NCI-H69 (cell line): ENCODE data around the gene MED27.
"Not testable (repeated sequence)": the region's sequence is repeated elsewhere in the genome, so short reads cannot be mapped to it uniquely, and the experiment has no call there.

Source experiments
- DNase-seq: peaks from one replicate; lab custom pipeline; 2025; lab: John Stamatoyannopoulos, UW

MED27 gene

DNA sequence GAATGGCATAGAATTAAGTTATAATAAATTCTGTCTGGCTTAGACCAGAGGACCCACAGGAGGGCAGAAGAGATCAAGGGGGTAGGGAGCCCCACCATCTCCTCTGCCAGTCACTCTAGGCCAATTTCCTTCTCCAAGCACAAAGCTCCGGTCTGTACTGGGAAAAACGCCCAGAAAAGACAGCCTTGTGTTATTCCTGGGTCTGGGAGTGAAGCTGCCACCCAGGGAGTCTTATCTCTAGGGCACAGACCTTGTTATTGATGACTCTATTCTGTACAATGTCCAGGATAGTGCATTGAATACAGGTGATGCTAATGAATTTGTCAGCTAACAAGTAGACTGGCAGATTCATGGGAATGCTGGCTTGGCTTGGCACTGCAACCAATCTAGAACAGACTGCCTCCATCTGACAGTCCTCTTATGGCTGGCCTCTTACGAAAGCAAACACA, 60.7 kb downstream of the MED27 start:
- DNase-seq, result peak; percentile 52

DNA sequence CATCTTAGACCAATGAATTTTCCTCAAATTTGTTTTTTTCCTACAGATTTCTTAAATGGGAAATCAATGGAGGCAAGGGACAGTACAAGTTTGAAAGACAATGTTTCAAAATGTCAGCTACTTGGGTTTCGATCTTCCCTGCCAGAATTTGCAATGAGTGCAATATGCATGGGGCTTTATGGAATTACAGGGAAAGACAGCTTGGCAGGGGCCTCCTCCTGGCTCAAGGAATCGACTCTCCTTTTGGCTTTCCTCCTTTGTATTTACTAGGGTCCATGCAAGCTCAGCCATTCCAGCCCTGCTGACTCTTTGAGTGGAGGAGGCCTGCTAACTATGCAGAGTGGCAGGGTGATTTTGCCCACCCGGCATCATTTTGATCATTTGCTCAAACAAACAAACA, 63.2 kb downstream of the MED27 start:
- DNase-seq, result no peak

DNA sequence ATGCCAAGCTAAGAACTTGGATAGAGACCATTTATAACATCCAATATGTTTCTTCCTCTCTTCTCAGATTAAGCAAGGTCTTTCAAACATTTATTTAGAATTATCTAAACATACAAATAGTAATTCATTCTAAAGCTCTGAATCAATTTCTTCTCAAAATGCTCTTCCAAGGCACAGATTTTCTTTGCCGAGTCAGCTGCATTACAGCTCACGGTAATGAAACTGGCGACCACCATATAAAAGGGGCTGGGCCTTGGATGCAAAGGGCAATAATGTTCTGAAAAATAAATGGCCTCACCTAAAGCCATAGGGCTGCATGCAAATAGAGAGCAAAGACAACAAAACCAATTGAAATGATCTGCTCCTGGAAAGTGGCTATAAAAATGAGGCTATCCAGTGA, 63.8 kb downstream of the MED27 start:
- no peak for DNase-seq

DNA sequence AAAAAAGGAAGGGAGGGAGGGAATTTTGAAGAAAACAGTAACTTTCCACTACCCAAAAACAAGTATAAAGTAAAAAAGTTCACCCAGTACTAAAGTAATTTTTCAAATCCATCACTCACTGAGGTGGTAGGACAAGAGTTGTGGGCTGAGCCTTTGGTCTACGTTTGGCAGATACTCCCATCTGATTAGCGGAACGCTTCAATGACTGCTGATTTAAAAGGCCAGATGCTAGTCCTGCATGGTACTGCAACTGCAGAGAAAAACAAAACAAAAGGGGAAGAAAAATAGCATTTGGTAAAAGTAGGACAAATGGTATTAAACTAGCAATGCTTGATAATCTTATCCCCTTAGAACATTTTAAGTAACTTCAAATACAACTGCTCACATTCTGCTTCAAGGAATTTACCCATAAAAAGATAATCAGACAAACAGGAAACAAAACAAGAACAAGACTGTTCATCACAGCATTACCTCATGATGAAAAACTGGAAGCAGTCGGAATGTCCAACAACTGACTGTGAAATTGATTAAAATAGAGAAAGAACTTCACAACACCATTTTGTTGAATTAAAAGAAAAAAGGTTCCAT, 65.4 kb downstream of the MED27 start:
- peak; percentile 29 for DNase-seq

DNA sequence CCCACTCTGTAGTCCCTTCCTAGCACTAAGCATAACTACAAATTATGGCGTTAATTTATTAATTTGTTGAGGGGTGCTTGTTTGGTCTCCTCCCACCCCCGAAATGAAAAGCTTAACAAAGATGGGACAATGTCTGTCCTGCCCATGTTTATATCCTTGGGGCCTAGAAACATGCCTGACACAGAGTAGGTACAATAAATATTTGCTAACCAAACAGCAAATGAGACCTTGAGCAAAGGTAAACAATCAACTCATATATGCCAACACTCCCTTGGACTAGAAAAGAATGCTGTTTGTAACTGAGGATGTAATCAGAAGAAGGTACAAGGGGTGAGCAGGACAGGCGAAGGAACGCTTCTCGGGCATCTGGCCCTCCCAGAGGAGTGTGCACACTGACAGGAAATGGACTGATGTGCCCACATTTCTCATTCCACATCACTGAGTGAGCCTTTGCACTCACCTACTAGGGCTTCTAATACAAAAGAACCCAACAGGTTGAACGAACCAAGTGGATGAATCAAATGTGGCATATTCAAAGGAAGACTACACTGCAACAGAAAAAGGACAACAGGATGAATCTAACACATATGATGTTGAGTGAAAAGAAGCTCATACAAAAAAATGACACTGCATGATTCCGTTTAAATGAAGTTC, 66.8 kb downstream of the MED27 start:
- peak; percentile 62 for DNase-seq

DNA sequence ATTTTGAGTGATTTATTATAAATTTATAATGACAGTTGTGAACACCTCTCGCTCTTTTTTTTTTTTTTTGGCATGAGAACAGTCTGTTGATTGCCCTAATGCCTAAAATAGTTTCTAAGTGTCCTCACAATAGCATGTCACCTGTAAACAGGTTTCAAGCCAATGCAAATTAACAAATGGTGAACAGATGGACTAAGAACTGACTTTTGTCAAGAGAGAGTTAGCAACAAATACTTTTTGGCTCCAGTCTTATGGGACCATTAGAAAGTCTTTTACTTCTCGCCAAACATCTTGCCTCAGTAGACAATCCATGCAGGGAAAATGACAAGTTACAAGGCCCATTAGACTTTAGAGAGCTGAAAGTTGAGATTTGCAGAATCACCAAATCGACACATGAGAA, 67.8 kb downstream of the MED27 start:
- DNase-seq, result peak; percentile 72

DNA sequence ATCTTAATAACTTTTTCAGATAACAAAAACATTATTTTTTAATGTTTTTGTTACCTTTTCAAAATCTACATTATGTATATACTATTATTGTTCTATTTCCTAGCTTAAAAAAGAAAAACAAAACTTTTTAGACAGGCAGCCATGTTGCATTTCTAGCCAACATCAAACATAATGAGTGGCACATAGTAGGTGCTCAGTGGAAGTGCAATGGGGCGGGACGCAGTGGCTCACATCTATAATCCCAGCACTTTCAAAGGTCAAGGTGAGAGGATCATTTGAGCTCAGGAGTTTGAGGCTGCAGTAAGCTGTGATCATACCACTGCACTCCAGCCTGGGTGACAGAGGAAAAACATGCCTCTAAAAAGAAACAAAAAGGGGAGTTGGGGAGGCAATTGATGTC, 68.4 kb downstream of the MED27 start:
- peak; percentile 51 for DNase-seq

DNA sequence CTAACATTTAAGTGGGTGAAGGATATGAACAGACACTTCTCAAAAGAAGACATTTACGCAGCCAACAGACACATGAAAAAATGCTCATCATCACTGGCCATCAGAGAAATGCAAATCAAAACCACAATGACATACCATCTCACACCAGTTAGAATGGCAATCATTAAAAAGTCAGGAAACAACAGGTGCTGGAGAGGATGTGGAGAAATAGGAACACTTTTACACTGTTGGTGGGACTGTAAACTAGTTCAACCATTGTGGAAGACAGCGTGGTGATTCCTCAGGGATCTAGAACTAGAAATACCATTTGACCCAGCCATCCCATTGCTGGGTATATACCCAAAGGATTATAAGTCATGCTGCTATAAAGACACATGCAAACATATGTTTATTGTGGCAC, 69.5 kb downstream of the MED27 start:
- not testable (repeated sequence) for DNase-seq

DNA sequence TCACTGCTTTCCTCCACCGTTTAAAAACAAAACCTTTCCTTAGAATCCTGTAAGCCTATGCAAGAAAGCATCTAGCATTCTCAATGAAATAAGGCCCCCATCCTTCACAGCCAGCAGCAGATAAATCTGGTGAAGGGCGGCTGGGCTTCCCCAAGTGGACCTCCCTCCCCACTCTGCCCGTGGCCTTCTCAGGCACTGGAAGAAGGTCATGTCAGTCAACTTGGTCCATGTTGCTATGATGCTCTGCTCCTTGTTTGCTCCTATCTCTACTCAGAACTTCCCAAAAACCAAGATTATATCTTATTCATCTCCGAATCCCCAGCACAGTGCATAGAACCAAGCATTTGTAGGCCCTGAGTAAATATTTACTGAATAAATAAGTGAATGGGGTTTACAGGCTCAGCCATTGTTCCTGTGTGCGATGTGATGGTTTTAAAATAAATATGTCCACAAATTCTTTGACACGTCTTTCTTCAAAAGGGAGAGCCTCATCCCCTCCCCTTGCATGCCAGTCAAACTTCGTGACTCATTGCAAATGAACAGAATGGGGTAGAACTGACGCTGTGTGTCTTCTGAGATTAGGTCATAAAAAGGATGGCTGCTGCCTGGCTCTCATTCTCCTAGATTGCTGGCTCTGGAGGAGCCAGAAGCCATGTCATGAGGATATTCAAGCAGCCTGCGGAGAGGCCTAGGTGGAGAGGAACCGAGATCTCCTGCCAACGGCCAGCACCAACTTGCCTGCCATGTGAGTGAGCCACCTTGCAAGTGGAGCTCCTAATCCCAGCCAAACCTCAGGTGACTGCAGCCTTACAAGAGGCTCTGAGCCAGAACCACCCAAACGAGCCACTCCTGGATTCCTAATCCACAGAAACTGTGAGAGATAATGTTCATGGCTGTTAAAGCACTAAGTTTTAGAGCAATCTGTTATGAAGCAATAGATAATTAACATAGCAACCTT, 70.5 kb downstream of the MED27 start:
- peak; percentile 70 for DNase-seq

DNA sequence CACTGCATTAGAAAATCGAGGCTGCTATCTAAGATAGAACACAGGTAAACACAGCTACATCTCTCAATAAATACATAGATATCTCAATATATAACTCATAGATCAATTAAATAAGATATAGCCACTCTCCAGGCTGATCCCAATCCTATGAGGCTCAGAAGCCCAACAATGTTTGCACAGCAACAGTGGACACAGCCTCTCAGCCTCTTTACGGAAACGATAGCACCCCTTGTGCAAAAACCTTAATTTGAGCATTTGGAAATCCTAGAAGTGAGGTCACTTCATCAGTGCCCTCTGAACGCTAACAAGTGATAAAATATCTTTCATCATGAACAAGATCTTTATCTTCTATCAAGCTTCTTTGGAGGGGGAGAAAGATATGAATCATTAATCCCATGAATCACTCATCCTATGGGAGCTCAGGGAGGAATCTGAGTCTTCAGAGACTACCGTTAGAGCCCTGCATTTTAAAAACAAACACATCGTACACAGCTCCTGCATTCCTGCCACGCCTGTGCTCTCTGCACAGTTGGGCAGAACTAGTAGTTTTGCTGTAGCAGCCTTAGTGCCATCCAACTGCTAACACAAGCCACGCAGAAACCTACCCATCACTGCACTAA, 71.4 kb downstream of the MED27 start:
- peak; percentile 79 for DNase-seq

DNA sequence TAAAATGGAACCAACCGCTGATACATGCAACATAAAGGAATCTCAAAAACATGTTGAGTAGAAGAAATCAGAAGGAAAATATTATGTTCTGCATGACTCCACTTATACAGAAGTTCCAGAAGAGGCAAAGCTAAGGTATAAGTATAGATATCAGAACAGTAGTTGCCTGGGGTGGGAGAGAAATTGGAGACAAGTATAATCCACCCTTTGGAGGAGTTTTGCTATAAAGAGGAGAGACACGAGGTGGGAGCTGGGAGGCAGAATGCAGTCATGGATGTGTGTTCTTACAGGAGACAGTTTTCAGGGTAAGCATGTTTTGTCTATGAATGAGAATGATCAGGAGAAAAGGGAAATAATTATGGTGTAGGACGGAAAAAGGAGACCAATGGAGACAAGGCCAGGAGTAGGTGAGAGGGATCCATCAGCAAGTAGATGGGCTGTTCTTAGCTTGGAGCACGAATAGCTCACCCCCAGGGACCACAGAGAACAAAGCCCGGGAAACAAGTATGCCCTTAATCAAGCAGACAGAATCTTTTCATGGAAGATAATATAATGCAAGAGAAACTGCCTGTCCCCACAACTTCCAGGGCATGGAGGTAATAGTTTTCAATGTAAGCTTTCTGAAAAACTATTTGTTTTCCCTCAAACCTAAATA, 72.2 kb downstream of the MED27 start:
- peak; percentile 87 for DNase-seq

DNA sequence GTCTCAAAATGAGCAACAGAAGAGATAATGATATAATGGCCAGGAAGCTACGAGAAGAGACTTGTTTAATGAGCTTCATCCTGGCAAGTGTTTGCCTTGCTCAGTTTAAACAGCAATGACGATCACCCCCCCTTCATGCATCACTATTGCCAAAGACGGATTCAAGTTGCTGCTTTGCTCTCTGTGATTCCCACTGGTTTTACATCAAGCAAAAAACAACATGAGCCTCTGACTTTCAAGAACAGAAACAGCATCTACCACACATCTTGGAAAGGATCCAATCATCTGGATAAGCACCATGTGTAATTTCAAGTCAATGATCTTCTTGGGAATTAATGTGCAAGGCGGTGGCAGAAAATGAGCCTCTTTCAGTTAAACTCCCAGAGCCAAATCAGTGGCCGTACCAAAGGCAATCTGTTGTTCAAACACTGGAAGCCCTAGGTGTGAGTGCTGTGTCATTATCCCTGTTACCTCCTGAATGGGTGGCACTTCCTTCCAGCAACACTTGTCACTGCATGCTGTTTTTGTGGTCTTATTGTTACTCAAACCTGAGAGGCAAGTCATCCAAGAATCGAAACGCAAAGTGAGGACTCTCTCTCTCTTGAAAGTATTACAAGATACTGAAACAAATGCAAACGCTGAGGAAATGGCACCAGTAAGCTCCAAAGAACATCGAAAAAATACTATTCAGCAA, 72.8 kb downstream of the MED27 start:
- peak; percentile 98 for DNase-seq

DNA sequence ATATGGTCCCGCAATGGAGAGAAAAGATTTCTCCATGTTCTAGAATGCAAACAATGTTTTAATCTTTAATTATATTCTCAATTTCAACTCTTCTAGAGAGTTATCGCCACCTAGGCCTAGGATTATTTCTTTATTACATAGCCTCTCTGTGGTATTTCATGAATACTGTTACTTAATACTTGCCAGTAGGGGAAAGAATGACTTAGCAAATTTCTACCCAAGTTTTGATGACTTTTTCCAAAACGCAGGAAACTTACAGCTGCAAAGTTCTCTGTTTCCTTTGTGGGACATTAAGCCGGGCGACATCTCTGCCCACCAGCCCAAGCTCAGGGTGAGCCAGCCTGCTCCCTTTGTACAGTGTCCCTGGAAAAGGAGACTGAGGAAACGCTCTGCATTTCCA, 73.8 kb downstream of the MED27 start:
- DNase-seq, result no peak

DNA sequence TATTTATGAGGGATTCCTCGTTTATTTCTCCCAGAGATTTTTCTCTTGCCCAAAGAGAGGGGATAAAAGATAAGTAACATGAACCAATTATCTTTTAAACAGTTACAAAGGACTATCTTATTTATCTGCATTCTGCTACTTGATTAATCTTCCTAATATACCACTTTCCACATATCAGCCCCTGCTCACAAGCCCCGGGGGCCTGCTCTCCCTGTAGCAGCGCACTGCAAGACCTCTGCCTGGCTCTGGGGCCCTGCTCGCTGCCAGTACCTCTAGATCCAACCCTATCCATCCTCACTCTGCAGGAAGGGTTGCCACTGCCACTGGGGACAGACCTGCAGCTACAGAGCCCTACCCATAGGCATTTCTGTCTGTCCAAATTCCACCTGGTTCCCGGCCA, 75.3 kb downstream of the MED27 start:
- DNase-seq, result no peak

DNA sequence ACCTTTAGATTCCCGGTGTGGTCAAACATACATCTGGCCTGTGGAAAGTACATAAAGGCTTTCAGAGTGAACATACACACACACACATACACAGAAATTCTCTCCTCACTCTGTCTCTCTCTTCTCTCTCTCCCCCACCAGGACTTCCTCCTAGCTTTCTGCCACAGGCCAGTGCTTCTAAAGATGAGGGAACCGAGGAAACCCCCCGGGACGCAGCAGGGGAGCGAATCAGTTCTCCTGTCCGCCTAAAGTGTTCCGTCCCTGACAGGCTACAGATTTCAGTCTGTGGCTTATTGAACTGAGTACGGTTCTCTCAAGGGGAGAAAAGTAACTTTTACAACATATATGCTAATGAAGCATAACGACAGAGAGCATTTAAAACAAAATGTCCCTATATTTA, 75.8 kb downstream of the MED27 start:
- no peak for DNase-seq

DNA sequence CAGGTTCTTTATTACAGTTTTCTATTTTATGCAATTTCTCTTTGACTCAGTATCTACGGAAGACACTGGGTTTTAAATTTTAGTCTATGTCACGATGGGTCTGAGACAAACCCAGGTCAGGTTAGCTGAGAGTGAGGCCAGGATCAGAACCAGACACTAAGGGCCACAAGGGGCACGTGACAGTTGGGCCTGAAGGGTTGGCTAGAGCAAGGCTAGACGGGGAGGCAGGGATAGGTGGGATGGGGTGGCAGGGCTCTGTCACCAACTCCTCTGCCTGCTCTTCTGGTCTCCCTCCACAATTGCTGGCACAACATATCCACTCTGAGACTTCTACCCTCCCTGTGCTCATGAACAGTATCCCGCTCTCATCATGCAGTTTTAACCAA, 76.4 kb downstream of the MED27 start:
- peak; percentile 26 for DNase-seq

DNA sequence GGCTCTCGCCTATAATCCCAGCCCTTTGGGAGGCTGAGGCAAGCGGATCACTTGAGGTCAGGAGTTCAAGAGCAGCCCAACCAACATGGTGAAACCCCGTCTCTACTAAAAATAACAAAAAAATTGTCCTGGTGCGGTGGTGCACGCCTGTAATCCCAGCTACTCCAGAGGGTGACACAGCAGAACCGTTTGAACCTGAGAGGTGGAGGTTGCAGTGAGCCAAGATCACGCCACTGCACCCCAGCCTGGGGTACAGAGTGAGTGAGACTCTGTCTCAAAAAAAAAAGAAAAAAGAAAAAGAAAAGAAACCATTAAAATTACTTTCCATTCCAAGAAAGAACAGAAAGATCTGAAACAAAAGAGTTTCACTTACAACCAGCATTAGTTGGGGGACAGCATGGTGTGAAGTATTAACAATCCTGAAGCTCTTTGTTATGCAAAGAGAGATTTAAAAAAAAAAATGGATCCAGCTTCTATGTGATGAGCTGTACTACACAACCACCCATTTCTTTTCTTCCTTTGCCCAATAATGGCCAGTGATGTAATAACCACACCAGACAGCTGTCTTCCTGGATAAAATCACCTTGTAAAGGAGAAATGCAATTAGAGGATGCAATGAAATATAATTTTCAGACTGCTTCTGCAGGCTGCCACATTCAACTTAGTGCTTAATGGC, 76.9 kb downstream of the MED27 start:
- DNase-seq, result peak; percentile 58

DNA sequence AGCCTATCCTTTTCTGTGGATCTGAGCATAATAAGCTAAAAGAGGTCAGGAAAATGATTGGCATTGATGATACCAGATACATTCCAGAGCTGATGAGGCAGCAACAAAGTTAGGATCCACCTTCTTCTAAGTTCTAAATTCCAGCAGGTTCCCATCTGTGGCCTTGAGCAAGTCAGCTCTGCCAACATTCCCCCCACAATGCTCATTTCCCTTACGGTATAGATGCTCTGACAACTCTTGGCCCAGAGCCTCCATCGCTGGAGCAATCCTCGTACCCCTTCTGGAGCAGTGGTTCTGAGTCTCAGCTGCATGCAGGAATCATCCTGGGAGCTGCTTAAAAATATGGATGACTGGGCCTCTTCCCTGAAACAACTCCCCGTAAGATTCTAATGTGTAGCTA, 78.1 kb downstream of the MED27 start:
- no peak for DNase-seq

DNA sequence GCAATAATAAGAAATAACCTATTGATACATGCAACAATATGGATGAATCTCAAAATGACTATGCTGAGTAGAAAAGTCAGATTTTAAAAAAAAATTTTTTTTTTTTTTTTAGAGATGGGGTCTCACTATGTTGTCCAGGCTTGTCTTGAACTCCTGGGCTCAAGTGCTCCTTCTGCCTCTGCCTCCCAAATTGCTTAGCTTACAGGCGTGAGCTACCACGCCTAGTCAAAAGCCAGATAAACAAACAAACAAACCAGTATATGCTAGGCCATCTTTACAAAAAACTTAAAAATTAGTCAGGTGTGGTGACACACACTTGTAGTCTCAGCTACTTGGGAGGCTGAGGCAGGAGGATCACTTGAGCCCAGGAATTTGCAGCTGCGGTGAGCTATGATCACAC, 79.0 kb downstream of the MED27 start:
- no peak for DNase-seq

DNA sequence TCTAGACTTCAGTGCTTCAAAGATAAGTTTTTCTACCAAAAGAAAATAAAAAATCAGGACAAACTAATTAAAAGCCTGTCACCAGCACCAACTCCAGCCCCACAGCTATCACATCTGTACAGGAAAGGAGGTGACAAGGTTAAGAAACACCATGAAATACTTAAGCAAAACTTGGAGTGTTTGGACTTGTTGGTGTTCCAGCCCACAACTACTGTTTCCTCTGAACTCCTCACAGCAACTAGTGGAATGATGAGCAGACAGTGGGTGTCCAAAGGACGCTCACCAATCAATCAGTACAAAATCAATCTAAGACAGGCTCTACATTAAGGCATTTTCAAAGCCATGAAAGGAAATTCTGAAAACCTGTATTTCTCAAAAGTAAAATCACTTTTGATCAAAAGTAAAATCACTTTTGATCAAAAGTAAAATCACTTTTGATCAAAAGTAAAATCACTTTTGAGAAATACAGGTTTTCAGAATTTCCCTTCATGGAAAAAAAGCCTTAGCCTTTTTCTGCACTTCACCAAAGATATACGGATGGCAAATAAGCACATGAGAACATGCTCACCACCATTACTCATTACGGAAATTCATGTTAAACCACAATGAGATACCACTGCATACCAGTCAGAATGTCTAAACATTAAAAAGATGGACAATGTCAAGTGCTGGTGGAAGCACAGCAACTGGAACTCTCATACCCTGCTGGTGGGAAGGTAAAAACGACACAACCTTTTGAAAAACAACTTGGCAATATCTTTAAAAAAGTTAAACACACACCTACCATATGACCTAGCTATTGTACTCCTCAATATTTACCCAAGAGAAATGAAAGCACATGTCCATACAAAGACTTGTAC, 79.7 kb downstream of the MED27 start:
- DNase-seq, result no peak
